ENCODE results near the gene ATP1A2.
"Not testable (repeated sequence)": the region's sequence is repeated elsewhere in the genome, so short reads cannot be mapped to it uniquely, and the experiment has no call there.

The ATP1A2 gene

DNA sequence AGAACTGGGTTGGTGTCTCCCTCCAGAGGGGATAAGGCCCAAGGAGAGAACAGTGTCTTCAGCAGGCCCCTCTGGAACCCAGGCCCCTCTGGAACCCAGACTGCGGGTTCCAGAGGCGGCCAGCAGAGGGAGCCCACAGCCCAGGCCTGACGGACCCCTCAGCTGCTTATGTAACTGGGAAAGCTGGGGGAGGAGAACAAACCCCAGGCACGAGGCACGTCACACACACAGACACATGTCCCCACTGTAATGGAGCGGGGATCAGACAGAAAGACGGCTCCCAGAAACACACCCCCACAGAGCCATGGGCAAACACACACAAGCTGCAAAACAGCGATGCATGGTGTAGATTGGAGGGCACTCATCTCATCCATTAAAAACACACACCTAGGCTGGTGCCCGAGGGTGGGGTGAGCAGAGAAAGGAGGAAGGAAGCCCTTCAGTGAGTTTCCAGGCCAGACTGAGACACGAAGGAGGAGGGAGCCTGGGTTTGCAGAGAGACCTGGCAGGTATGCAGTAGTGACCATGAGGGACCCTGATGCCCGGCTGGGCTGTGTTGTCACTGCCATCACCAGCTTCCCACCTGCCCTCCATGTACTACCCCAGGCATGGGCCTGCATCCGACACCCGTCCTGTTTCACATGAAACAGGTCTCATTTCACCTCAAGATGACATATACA, 14.4 kb upstream of the ATP1A2 start:
- peak; percentile 94 for DNase-seq (ENCODE audit: low spot score)

DNA sequence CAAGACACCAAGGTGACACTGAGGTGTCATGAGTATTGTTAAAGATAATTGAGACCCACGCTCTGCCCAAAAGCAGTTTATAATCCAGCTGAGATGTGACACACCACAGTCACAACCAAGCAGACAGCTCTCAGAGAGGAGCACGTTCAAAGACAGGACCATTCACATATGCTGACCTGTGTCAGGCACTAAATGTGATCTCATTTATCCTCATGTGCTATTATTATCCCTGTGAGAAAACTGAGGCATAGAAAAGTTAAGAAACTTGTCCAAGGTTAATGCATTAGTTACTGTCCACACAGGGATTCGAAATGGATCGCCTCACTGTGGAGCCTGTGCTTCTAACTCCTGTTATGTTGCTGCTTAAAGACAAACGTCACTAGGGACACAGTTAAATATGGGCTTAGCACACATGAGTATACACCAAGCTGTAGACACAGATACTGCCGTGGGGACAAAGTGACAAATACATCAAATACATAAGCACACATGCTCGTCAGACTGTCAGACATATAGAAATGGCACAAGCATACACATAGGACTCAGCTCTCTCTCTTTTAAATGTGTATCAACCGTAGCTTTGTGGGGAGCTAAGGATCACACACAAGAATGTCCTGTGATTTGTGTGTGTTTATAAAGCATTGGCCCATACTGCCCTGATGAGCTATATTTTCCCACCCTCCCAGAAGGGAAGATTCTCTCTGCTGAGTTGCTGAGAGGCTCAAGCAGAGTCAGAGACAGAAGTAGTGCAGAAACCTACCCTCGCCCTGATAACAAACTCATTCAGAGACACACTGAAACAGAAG, 13.6 kb upstream of the ATP1A2 start:
- no peak for DNase-seq (ENCODE audit: low spot score)

DNA sequence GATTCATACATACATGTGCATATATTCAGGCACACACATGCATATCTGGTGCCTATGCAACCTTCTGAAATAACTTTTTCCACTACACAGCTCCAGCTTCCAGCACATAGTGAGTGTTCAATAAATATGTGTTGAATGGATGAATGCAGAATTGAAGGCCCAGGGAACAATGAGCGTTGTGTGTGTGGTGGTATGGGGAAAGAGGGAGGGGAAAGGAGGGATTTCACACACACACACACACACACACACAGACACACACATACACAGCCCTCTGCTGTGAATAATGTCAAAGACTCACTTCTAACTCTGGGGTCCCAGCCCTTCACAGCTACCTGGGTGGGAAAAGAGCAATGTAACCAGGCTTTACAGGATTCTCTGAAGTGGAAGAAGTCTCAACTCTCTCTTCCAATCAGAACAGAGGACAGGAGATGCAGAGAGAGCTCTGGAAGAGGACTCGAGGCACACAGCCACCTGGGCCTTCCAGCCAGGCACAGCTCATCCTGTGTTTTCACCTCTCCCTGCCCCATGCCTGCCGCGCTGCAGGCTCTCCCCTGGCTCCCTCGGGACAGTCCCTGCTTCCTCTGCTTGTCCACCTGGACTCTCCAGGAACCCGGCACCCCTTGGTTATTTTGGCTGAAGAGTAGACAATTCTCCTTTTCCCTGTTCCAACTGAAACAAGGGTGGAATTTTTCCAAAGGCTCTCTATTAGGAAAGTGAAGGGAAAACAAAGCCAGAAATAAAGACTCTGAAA, 11.7 kb upstream of the ATP1A2 start:
- peak; percentile 85 for DNase-seq (ENCODE audit: low spot score)

DNA sequence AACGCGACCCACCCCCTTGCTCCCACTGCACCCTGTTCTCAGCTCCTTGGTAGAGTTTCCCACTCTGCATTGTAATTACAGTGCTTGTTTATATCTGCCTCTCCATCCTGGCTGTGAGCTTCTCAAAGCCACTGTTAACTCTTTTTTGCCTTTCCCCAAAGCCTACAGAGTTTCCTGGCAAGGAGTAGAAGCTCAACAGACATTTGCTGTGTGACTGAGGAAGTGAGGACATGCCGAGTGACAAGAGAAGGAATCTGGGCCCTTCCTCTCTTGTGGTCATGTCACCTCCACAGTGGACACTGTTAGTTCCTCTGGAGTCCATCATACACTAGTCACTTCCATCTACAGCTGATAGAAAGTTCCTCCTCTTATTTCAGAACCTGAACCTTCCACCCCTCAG, 11.1 kb upstream of the ATP1A2 start:
- DNase-seq (ENCODE audit: low spot score) = no peak

DNA sequence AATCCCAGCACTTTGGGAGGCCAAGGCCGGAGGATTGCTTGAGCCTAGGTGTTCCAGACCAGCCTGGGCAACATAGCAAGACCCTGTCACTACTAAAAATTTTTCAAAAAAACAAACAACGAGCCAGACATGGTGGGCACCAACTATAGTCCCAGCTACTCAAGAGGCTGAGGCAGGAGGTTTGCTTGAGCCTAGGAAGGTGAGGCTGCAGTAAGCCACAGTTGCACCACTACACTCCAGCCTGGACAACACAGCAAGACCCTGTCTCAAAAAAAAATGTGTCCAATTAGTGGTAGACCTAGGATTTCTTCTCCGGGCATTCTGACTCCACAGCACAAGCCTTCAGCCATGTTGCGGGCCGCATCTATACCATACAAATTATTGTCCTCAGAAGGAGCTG, 10.4 kb upstream of the ATP1A2 start:
- DNase-seq (ENCODE audit: low spot score) = no peak

DNA sequence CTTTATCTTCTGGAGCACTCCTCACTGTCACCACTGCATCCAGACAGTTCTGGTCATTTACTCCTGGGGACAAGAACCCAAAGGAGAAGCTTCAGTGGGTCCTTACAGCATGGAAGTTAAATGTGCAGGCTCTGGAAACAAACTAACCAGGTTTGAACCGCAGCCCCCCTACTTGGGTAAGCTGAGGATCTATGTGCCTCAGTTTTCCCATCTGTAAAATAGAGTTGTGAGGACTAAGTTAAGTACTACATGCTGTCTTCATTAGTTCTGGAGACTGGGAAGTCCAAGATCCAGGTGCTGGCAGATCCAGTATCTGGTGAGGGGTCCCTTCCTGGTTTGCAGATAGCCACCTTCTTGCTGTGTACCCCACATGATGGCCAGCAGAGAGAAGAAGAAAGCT, 8.0 kb upstream of the ATP1A2 start:
- no peak for DNase-seq (ENCODE audit: low spot score)

DNA sequence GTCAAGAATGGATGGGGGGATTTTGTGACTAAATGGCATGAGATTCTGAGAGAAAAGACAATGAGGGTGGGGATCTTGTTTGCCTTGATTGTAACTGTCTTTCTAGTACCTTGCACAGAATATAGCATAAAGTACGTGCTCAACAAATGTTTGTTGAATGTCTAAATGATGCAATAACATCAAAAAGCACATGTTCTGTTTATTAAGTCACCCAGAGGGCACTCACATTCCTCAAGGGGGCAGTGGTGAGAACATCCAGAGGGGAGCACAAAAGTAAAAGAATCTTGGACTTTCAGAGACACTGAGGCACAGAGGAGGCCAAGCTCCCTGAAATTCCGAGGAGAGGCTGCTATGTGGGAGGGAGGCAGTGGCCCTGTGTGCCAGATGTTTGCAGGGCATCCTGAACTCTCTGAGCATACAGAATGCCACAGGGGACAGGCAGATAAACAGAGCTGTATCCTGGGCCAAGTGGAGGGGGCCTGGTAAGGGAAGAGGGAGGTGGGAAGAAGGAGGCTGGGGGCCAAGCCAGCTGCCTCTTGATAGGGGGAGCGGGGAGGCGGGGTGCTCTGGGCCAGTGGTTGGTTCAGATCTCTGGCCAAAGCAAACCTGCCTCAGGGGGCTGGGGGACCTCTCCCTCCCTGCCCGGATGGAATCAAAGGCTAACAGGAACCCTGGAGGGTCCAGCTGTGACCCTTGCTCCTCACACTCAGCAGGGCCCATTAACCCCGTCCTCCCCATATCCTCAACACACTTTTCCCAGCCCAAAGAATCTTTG, 6.5 kb upstream of the ATP1A2 start:
- peak; percentile 48 for DNase-seq (ENCODE audit: low spot score)

DNA sequence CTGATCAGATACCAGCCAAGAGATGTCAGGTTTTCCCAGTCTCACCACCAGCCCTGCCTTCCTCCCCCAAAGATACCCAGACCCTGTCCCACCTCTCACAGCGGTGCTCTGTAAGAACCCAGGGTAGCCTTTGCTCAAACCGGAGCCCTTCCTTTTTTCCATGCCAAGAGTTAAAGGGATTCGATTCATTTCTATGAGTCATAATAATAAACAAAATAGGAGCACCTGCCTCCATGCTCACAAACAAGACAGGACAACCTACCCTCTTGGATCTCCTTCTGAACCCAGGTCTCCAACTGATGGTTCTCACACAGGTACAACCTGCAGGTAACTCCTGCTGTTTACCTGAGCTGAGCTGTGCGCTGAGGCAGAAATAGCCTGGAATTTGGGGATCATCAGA, 5.9 kb upstream of the ATP1A2 start:
- no peak for DNase-seq (ENCODE audit: low spot score)

DNA sequence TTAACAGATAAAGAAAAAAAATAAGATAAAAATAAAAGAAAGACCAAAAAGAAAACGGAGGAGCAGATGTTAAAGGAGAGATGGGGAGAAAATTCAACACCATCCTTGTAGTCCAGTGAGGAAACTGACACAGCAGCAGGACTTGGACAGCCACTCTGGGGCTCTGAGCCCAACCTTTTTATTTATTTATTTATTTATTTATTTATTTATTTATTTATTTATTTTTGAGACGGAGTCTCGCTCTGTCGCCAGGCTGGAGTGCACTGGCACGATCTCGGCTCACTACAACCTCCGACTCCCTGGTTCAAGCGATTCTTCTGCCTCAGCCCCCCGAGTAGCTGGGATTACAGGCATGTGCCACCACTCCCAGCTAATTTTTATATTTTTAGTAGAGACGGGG, 4.1 kb upstream of the ATP1A2 start:
- DNase-seq (ENCODE audit: low spot score) = not testable (repeated sequence)

DNA sequence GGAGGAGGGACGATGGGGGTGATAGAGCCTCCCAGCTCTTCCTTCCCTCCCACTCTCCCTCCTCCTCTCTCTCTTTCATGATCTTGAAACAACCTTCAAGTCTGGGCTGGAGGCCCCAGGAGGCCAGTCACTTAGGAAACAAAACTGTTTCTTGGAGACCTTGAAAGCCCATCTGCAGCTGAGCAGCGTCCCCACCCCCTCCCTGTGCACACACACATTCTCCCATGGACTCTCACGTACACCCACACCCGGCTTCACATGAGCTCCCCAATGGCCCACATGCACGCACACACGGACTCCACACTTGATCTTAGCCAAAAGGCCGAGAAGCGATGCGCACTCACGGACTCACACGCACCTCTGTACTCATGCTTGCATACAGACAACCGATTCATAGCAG, 3.2 kb upstream of the ATP1A2 start:
- peak; percentile 31 for DNase-seq (ENCODE audit: low spot score)

DNA sequence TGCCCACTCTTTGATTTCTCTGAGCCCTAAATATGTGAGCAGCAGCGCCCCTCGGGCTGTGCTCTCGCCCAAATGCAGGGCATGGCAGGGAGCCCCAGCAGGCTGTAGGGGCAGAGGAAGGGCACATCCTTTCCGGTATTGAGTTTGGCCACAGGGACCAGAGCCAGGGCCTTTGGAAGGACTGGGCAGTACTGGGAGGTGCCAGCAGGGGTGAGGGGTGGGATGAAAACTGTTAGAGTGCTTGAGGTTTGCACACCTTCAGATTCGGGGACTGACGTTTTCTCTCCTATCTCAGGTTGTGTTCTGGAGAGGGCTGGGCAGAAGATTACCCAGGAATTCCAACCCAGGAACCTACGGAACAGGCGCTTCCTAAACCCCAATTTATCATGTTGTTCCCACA, 2.2 kb upstream of the ATP1A2 start:
- DNase-seq (ENCODE audit: low spot score) = no peak

DNA sequence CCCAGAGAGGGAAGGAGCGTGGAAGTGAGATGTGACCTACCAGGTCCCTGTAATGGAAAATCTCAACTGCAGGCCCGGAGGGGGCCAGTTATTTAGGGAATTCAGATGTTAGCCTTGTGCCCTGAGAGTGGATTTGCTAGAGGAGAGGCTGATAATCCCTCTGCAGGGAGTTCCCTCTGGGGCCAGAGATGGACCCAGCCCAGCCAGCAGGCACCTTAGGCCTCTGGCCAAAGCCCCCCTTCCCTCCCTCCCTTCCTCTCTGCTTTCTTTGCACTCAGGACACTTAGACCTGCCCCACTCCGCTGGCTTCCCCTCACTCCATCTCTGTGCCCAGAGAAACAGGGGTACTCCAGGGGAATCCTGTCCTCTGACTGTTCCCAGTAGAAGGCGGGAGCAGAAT, 1.5 kb upstream of the ATP1A2 start:
- DNase-seq (ENCODE audit: low spot score) = peak; percentile 54

DNA sequence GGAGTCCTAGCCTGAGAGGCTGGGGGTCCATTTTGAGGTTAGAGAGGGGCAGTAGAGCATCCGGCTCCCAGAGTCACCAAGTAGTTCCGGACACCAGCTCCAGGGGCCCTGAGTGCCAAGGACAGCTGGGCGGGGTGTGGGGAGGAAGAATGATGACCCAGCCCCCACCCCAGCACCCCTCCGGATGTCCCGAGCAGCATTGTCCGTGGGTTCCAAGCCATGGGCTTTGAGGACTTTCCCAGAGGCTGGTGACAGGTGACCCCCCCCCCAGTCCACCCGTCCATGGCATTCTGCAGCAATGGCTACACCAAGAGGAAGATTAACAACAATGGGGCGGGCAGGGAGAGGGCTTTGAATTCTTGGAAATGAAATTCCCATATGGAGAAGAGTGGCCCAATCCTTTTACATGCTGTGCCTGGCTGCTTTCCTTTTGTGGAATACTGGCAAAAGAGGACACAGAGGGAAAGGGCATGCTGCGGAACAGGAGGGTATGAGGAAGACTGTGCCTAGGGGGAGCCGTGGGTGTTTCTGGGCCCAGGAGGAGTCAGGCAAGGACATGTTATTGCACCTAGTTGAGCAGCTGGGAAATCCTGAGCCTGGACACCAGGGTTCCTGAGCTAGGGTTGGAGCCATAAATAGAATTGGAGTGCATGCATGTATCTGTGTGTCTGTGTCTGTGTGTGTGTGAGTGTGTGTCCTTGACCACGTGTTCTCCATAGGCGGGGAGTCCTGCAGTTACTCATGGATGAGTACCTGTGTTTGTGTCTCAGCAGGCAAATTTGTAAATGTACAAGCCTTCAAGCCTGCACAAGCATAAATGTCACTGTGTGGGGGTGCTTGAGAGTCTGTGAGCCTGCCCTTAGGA, 956 bp downstream of the ATP1A2 start:
- peak; percentile 26 for DNase-seq (ENCODE audit: low spot score)

DNA sequence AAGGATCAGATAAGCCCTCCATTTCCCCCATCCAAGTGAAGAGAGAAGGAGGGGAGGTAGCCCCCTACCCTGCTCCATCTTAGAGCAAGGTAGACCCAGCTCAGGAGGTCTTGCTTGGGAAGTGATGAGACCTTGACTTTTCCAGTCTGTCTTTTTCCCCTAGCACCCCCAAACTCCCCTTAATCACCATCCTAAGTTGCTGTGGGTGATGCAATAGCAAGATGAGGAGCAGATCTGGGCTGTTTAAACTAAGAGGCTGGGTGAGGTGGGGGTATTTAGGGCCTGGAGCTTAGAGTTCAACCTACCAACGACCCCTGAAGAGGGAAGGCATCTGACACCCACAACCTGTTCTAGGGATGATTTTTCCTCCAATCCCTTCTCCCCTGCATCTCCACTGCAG, 1.7 kb downstream of the ATP1A2 start:
- no peak for DNase-seq (ENCODE audit: low spot score)

DNA sequence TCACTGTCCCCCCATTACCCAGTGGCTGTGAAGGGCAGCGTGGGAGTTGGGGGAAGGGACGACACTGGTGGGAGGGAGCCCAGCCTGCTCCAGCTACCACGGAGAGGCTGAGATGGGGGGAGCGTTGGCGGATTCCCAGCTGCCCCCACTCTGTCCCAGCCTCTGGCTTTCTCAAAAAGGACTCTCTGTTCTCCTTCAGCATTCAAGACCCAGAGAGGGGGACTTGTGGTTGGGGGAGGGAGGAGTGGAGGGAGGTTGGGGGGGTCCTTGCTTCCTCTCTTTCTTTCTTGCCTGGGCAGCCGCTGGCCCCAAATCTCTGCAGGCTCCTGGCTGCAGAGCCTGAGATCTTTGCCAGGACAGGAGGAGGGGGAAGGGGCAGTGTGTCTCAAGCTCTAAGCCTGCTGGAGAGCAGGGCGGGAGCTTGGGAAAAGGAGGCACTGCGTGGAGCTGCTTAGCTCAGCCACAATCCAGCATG, 2.2 kb downstream of the ATP1A2 start:
- peak; percentile 86 for DNase-seq (ENCODE audit: low spot score)

DNA sequence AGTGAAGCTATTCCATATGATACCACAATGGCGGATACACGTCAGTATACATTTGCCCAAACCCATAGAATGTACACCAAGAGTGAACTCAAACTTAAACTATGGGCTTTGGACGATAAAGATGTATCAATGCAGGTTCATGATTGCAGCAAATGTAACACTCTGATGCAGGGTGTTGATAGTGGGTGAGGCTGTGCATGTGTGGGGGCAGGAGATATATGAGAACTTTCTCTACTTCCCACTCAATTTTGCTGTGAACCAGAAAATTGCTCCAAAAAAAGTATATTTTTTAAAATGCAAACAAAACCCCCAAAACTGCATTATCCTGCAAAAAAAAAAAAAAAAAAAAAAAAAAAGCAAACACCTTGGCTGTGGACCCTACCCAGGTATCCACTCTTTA, 3.4 kb downstream of the ATP1A2 start:
- no peak for DNase-seq (ENCODE audit: low spot score)

DNA sequence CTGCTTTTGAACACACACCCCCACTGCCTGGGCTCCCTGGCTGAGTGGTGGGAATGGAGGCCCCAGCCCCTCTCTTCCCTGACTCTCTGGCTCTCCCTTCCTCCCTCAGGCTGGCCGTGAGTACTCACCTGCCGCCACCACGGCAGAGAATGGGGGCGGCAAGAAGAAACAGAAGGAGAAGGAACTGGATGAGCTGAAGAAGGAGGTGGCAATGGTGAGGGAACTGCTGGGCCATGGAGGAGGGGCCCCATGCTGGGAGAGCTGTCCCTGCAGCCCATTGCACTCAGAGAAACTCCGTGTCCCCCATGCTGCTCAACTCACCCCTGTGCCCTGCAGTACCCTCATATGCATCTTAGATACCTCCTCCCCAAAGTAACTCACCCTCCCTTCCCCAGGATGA, 5.2 kb downstream of the ATP1A2 start:
- no peak for DNase-seq (ENCODE audit: low spot score)

DNA sequence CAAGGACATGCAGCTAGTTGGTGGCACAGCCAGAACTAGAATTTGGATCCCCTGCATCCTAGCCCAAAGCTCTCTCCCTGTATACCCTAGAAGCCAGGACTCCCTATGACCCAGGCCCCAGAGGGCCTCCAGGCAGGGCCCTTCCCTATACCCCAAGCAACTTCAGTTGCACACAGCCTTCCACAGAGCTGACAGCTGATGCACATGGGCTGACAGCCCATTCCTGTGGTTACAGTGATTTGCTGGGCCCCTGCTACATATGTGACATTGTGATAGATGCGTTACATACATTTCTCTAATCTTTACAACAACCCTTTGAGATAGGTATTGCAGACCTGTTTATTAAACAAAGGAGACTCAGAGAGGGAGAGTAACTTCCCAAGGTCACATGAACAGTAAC, 5.8 kb downstream of the ATP1A2 start:
- DNase-seq (ENCODE audit: low spot score) = no peak

DNA sequence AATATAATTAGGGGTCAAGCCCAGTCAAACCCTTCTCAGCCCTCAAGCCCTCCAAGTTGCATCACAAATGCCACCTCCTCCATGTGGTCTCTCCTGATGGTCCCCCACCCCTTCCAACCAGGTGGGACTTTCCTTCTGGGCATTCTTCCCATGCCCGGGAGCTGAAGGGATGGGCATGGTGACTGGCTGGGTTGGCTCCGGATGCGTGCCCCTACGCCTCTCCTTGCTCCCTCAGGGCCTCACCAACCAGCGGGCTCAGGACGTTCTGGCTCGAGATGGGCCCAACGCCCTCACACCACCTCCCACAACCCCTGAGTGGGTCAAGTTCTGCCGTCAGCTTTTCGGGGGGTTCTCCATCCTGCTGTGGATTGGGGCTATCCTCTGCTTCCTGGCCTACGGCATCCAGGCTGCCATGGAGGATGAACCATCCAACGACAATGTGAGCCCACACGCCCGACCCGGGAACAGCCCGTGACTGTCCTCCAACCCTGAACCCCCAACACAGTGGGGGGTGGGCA, 7.5 kb downstream of the ATP1A2 start:
- DNase-seq (ENCODE audit: low spot score) = no peak

DNA sequence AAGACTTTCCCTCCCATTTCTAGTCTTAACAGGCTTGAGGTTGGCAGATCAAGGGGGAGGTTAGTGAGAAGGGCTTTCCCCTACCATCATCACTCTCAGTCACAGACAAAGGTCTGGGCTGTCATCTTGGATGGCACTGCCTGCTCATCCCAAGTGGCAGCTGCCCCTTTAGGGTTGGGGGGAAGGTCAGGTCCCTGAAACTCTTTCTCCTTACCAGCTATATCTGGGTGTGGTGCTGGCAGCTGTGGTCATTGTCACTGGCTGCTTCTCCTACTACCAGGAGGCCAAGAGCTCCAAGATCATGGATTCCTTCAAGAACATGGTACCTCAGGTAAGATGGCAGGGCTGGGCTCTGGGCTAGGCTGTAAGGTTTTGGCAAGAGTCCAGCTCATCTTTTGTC, 8.2 kb downstream of the ATP1A2 start:
- DNase-seq (ENCODE audit: low spot score) = no peak
